NCI-H2196 (cell line): ENCODE measurements around the gene GYS2.

Source experiments
- DNase-seq: peaks from one replicate; lab custom pipeline; 2025; ENCODE audit not compliant: unreplicated experiment; lab: John Stamatoyannopoulos, UW

The GYS2 gene

DNA sequence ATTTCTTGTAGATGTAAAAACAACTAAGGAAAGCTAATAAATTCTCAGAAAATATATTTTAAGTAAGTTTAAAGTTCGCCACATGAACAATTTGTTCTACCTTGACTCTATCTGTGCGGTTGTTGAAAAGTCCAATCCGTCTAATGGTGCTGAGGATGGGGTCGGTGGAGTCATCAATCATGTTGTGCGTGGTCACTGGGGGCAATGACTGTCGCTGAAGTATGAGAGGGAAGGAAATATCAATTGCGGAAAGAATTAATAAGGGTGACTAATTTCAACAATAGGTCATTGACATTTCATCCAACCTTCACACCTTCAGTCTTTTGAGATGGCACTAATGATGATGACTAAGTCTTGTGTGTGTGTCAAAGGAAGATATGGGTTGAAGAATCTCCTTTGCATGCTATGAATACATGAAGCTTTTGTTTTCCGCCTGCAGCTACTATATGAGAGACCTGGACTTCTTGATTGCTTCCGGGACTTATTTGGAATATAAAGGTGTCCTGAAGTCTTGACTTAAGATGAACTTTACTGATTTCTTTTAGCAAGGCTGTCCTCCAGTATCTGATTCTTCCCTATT, 46.5 kb downstream of the GYS2 start:
- DNase-seq, result no peak

DNA sequence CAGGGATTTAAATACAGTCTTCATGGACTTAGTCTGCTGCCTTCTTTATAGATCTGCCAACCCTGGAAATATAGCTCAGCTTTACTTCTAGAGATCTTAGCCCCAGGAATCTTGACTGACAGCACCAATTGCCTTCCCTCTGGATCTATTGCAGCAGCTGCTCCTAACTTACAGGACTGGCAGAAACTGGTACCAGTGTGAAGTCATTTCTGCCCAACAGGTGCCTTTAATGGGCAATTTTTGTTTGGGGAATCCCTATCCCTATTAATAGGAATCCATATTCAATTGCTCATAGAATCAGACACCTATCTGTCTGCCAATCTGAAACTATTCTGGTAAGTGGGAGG, 51.3 kb downstream of the GYS2 start:
- DNase-seq, result no peak

DNA sequence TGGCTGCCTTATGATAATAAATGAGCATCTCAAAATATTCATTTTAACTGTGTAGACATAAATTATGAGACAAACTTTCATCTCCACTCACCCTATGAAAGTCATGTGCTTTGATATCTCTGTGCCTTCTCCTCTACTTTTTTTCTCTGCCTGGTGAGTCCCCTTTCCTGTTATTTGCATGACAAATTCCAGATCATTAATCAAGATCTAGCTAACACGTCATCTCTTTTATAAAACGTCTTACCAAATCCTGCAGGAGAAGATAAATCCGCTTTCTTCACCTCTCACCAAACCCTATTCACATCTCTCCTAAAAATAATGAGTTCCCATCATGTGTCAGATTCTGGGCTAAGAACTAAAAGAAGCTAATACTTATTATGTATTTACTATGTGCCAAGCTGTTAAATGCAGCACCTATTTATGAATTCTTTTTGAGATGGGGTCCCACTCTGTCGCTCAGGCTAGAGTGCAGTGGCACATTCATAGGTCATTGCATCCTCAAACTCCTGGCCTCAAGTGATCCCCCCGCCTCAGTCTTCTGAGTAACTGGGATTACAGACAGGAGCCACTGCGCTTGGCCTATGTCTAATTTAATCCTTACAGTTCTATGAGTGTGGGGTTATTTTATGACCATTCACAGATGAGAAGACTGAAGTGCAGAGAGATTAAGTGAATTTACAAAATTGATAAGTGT, 51.9 kb downstream of the GYS2 start:
- no peak for DNase-seq

DNA sequence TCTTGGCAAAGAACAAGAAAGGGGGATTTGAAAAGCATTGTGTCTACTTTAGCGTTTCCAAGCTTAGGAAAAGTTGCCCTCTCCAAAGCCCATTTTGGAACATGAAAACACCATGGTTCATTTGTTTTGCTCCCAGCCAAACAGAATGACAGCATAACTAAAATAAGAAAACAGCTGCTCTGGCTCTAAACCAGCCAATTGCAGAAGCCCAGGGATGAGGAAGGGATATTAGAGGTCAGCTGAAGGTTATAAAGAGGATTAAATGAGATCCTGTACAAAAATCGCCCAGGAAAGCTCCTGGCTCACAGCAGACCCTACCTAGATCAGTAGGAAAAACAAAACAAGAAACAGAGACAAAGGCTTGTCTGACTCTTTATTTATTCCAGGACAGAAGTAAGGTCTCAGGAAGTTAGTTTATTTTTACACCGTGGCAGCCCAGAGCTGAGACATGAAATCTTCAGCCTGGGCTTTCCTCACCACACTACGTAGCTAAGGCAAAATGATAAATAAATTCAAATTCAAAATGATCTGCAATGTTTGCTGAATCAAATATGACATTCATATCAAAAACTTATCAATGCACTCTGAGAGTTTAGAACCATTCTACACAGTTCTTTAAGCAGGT, 52.7 kb downstream of the GYS2 start:
- DNase-seq, result no peak

DNA sequence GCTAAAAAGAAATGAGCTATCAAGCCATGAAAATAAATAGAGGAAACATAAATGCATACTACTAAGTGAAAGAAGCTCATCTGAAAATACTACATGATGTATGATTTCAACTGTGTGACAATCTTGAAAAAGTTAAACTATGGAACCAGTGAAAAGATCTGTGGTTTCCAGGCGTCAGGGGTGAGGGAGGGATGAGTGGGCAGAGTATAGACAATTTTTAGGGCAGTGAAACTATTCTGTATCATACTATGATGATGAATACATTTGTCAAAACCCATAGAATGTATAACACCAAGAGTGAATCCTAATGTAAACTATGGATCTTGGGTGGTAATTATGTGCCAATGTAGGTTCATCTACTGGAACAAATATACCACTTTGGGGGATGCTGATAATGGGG, 57.2 kb downstream of the GYS2 start:
- DNase-seq, result no peak

DNA sequence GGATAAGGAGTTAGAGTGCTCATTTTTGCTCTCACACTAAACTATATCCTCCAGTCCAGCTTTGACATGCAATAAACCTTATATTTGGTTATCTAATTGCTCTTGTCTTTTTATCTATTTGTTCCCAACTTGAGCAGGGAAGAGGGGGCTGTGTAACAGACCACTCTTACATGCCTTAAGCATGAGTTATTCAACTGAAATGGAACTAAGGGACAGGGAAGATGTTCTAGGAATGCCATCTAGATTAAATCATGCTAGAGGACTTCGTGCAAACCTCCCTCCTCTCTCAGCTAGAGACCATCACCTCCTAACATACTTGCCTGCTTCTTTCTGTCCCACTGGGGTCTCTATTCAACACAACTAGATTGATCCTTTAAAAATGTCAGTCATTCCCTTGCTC, 57.9 kb downstream of the GYS2 start:
- no peak for DNase-seq

DNA sequence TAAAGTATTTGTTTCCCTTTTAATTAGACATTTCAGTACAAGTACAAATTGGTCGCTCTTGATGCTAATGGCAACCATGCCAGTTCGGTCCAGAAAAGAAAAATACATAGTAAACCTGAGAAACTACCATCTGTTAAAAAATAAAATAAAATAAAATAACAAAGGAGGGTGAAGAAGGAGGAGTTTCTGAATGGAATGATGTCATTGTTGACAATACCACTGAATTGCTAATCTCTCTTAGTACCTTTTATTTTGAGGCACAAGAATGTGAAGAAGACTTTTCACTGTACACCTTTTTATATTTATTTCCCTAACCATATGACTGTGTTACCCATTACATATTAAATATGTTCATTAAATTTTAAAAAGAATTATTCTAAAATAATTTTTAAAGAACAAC, 59.1 kb downstream of the GYS2 start:
- DNase-seq, result no peak

DNA sequence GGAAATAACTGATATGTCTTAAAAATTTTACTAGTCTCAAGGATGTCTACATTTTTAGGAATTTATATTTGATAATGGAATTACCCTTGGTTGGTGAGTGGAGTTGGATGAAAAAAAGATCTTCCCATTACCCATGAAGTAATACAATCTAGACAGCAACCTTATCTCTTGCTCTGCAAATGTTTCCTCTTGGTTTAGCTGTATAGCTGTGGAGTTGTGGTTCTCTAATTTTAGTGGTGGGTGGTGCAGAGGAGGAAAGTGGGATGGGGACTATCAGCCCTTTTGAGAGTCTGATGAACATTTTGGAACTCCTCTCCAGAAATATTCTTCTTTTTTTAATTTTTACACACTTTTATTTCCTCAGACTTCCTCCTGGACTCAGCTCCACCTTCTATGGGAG, 61.5 kb downstream of the GYS2 start:
- DNase-seq, result no peak

DNA sequence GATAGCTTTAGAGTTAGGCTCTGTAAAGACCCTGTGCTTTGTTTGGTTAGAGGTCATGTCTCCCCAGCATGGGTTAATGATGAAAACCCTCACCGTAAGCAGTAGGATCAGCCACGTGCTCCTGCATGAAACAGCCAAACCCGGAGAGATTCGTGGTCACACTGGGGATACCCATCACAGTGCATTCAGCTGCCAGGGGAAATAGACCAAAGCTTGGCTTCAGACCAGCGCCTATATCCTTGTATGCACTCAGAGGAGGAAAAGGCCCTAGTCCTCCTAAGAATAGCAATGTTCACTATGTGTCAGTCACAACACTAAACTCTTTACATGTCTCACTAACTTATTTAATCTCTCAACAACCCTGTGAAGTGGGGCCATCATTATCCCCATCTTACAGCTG, 62.2 kb downstream of the GYS2 start:
- no peak for DNase-seq

DNA sequence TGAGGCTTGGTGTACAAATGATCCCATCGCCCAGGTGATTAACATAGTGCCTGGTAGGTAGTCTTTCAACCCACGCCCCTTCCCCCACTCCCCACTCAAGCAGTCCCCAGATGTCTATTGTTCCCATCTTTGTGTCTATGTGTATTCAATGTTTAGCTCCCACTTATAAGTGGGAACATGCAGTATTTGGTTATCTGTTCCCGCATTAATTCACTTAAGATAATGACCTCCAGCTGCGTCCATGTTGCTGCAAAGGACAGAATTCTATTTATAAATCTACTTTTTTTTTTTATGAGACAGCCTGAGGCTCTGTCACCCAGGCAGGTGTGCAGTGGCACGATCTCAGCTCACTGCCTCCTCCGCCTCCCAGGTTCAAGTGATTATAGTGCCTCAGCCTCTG, 62.9 kb downstream of the GYS2 start:
- no peak for DNase-seq

DNA sequence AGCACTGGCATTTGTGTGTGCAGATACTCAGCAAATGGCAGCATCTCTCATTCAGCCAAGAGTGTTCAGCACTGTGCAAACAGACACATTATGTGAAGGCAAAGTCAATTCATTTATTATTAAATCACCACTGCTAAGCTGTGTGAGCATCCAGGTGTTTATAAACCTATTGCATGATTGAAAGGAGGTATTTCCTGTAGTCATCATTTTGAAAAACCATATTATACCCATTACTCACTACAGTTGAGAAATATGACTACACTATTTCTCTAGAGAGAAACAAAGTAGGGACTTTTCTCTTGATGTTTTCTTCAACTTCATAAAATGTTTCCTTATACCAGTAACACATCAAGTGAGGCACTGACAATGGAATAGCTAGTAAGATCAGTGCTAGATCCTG, 64.8 kb downstream of the GYS2 start:
- no peak for DNase-seq

DNA sequence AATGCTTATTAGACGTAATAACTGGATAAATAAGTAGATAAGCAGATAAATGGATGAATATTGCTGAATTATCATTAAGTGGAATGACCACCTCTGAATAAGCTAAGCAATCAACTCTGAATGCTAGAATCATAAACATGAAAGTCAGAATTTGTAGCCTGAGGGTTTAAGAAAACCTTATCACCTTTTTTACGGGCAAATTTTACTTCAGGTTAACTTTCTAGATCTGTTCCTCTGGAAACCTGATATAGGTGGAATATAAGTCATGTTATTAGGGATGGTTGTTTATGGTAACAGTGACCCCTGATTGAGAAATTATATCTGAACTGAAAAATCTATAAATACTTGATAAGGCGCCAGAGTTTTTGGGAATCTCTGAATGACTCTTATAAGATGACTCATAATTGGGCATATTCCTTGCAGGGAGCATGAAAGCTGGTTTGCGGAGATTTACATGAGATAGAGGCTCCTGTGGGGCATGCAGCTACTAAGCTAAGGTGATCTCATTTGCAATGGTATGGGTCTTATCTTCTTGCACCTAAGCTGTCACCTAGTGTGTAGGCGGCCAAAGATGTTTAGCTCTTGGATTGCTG, 66.5 kb downstream of the GYS2 start:
- DNase-seq, result no peak

DNA sequence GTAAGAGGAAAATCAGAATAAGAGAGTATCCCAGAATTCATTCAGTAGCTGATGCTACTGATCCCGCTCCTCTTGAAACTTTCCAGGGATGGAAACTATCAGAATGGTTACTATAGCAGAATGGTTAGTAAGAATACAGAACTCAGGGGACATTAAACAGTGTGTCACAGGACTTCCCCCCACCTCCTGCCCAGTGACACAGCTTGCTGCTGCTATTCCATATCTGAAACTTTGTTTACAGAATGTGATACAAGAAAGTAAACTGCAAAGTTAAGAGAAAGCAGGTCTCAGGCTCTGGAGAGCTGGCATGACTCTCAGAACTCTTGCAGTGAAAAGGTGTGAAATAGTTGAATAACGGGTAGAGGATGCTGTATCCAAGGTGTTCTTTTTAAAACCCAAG, 75.2 kb downstream of the GYS2 start:
- DNase-seq, result no peak

DNA sequence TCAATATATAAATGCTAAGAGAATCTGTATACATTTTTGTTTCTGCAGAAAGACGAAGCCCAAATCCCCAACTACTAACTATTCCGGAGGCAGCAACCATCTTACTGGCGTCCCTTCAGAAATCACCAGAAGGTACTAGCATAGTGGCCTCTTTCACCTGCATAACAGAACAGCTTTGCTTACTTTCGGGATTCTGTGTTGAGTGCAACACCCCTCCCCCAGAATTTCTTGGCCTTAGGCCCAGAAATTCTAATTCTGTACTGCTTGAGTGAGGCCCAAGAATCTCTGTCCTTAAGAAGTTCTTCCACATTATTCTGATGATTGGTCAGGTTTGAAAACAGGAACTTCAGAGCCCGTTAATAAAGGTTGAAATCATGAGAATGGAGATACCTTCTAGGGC, 75.7 kb downstream of the GYS2 start:
- no peak for DNase-seq

DNA sequence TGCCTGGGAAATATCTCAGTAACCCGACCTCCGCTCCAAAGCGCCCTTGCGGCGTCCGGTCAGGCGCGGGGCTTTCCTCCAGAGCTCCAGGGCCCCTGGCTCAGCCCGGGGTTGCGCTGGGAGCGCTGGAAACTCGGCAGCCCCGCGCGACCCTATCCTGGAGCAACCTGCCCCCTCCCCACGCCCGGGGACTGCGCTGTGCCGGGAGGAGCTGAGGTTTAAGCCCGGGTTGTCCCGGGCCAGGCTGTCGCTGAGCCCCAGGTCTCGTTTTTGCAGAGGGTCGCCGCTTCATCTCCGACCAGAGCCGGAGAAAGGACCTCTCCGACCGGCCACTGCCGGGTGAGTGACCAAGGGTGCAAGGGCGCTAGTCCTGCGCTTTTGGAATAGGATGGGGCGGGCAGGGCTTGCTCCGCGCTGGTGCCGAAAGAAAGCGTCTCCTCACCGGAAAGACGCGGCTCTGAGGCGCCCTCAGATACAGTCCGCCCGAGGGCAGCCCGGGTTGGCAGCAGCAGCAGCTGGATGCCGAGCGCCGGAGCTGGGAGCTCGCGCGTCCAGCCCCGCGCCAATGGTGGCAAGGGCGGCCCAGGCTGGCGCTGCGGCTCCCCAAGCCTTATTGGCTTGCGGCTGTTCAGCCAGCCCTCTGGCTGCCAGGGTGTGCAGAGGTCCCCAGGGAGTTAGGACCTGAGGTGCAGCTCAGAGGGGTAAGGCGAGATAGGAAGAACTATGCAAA, 77.0 kb downstream of the GYS2 start:
- DNase-seq, result peak; percentile 83

DNA sequence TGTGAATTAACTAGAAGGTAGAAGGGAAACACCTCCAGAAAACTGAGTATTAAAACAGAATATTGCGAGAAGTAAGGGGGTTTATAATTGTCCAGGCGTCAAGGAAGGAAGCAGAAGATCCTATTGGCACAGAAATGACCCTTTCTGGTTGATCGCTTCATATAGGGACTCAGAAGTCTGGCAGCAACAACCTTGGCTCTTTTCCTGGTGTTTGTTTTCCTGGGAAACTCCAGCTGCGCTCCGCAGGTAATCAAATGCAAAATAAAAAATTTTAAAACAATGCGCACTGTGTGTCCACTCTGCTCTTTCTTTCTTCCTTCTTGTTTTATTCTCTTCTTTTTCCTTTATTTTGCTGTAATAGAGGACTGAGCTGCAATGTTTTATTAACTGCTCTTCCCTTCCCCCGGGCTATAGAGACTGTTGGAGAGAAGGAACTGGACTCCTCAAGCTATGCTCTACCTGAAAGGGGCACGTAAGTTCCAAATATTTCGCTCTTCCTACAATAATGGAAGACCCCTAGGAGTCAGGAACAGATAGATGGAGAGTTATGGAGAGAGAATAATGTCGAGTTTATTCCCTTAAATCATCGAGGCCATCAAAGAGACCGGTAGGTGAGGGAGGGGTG, 77.8 kb downstream of the GYS2 start:
- DNase-seq, result peak; percentile 49

DNA sequence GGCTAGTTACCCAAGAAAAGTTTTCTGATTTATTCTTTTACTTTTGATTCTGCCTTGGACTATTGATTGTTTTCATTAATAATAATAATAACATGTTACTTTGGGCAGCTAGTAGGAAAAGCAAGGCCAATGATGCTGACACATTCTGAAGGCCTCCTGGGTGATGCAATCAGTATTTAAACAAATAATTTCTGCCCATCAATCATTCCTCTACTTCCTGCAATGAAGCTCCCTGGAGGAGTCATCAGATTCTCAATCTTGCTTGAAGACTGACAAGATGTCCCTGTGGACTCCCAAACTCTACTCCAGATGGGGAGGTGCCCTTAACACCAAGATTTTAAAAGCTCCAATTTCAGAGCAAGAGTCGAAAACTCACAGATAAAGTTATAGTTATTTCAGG, 78.6 kb downstream of the GYS2 start, which contains the start of gene SPX:
SPX (plus strand) TSS at position 244 of the 400 bp plus-strand sequence. CDS start 177 bp downstream, outside the sequence.
- no peak for DNase-seq

DNA sequence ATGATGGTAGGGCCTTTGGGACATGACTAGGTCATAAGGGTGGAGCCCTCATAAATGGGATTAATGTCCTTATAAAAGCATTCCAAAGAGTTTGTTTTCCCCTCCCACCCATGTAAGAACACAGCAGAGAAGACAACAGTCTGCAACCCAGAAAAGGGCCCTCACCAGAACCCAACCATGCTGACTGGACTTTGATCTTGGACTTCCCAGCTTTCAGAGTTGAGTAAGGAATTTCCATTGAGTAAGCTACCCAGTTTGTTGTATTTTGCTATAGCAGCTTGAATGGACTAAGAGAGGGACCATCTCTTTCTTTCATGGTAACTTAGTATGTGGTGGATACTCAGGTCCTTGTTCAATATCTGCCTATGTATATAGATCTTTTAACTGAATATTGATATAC, 81.5 kb downstream of the GYS2 start:
- DNase-seq, result no peak

DNA sequence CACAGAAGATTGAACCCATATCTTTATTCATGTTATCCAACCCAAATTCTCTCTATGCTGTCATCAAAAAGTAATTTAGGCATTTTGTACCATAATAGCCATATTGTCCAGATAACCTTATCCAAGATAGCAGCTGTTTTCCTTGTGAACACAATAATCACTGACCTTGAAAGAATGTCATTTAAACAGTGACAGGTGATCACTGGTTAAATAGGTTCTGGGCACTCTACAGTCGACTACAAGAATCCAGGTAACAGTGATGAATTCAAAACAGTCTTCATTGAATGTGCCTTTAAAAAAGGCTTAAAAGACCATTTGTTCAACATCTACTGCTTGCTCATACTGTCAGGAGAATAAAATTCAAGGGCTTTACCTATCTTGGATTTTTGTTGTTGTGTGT, 83.1 kb downstream of the GYS2 start:
- no peak for DNase-seq

DNA sequence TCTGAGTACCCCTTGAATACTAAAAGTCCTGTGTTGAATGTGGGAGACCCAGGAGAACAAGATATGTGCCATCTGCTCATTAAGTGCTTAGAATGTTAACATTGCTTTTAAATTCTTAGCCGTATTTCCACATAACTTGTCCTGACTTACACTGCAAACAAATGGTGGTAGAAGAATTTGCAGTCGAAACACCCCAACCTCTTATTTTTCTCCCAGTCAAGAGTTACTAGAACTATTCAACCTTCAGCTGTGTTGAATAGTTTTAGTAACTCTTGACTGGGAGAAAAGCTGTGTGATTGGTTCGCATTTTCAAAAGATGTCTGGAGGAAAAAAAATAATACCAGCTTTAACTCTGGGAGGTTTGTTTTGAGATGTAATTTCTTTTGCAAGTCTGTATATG, 86.2 kb downstream of the GYS2 start:
- DNase-seq, result no peak

DNA sequence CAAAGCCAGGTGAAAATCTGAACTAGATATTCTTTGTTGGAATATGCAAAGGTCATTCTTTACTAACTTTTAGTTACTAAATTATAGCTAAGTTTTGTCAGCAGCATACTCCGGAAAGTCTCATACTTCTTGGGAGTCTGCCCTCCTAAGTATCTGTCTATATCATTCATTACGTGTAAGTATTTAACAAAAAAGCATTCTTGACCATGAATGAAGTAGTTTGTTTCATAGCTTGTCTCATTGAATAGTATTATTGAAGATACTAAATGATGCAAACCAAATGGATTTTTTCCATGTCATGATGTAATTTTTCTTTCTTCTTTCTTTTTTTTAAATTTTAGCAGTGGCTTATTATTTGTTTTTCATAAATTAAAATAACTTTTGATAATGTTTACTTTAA, 88.4 kb downstream of the GYS2 start:
- no peak for DNase-seq
